Liver (tissue), 9 donors: ENCODE results near the gene AFF2. TPM values are rescaled to one million over a fixed set of nuclear protein-coding genes. Genes with fewer than 3 reads are reported as not detected.

Source experiments
- DNase-seq: peaks from one replicate; pipeline ENCODE4 v3.0.0-alpha.2; 2017; ENCODE audit warnings: low spot score
- H3K27ac ChIP-seq, 2 donors: one replicate each; pipeline ENCODE4 v1.7.0; 2013; ENCODE audit warnings: inconsistent platforms in 2 of 2, low read length in 2 of 2, control low read depth in 1 of 2, low read depth in 1 of 2, mild to moderate bottlenecking in 1 of 2
- H3K27me3 ChIP-seq, 4 donors: one replicate each; pipeline versions ENCODE4 v1.6.1 to v1.7.0; 2013; ENCODE audit warnings: low read length in 3 of 4, inconsistent platforms in 1 of 4, mild to moderate bottlenecking in 1 of 4, moderate library complexity in 1 of 4; ENCODE audit not compliant: control insufficient read depth in 4 of 4, insufficient read depth in 4 of 4
- H3K36me3 ChIP-seq, 4 donors: one replicate each; pipeline versions ENCODE4 v1.6.1 to v1.7.0; 2013; ENCODE audit warnings: low read length in 3 of 4, mild to moderate bottlenecking in 3 of 4, low read depth in 1 of 4, moderate library complexity in 1 of 4; ENCODE audit not compliant: control insufficient read depth in 4 of 4, insufficient read depth in 3 of 4
- H3K4me1 ChIP-seq, 4 donors: one replicate each; pipeline versions ENCODE4 v1.6.1 to v1.7.0; 2013; ENCODE audit warnings: low read length in 3 of 4, mild to moderate bottlenecking in 3 of 4, moderate library complexity in 1 of 4; ENCODE audit not compliant: control insufficient read depth in 4 of 4, insufficient read depth in 4 of 4
- H3K4me3 ChIP-seq, 3 donors: one replicate each; pipeline versions ENCODE4 v1.6.1 to v1.7.0; 2013; ENCODE audit warnings: low read length in 3 of 3, control low read depth in 1 of 3, low read depth in 1 of 3, mild to moderate bottlenecking in 1 of 3
- H3K9ac ChIP-seq, 2 donors: one replicate each; pipeline ENCODE4 v1.7.0; 2013; ENCODE audit warnings: low read length in 2 of 2, mild to moderate bottlenecking in 2 of 2, moderate library complexity in 2 of 2, control low read depth in 1 of 2, low read depth in 1 of 2
- H3K9me3 ChIP-seq, 4 donors: one replicate each; pipeline versions ENCODE4 v1.6.1 to v1.7.0; 2013; ENCODE audit warnings: low read length in 3 of 4; ENCODE audit not compliant: control insufficient read depth in 4 of 4
- ATF3 ChIP-seq: IDR thresholded peaks from 2 replicates; pipeline ENCODE4 v1.6.1; 2016; ENCODE audit warnings: antibody characterized with exemption
- CTCF ChIP-seq: fragments of 150-350 bp; IDR thresholded peaks from 2 replicates; pipeline ENCODE4 v1.5.1; 2017; ENCODE audit warnings: improper control_type of control experiment, low read depth, low read length; ENCODE audit not compliant: missing input control
- EGR1 ChIP-seq, 2 donors: IDR thresholded peaks; 2 replicates each; pipeline ENCODE4 v1.6.1; 2016 to 2018; ENCODE audit warnings: antibody characterized with exemption in 2 of 2, low read depth in 2 of 2
- FOXA1 ChIP-seq: IDR thresholded peaks from 2 replicates; pipeline ENCODE4 v1.6.1; 2016; ENCODE audit warnings: antibody characterized with exemption
- FOXA2 ChIP-seq: IDR thresholded peaks from 2 replicates; pipeline ENCODE4 v1.6.1; 2016; ENCODE audit warnings: antibody characterized with exemption
- GABPA ChIP-seq, 2 donors: IDR thresholded peaks in 1 of 2; conservative IDR thresholded peaks in 1 of 2; 2 replicates each; pipeline ENCODE4 v1.6.1; 2016; ENCODE audit warnings: antibody characterized with exemption in 2 of 2, mild to moderate bottlenecking in 1 of 2, moderate library complexity in 1 of 2
- HNF4A ChIP-seq, 2 donors: conservative IDR thresholded peaks; 2 replicates each; pipeline ENCODE4 v1.6.1; 2016; ENCODE audit warnings: antibody characterized with exemption in 2 of 2, mild to moderate bottlenecking in 2 of 2
- HNF4G ChIP-seq: IDR thresholded peaks from 2 replicates; pipeline ENCODE4 v1.6.1; 2016; ENCODE audit warnings: antibody characterized with exemption
- JUND ChIP-seq, 2 donors: IDR thresholded peaks; 2 replicates each; pipeline ENCODE4 v1.6.1; 2016; ENCODE audit warnings: antibody characterized with exemption in 2 of 2
- MAX ChIP-seq: IDR thresholded peaks from 2 replicates; pipeline ENCODE4 v1.6.1; 2016; ENCODE audit warnings: antibody characterized with exemption
- NR2F2 ChIP-seq: IDR thresholded peaks from 2 replicates; pipeline ENCODE4 v1.6.1; 2016; ENCODE audit warnings: antibody characterized with exemption
- RAD21 ChIP-seq, 2 donors: IDR thresholded peaks; 2 replicates each; pipeline ENCODE4 v1.6.1; 2016; ENCODE audit warnings: antibody characterized with exemption in 2 of 2, mild to moderate bottlenecking in 2 of 2
- REST ChIP-seq: IDR thresholded peaks from 2 replicates; pipeline ENCODE4 v1.6.1; 2016; ENCODE audit warnings: antibody characterized with exemption, mild to moderate bottlenecking
- RXRA ChIP-seq, 2 donors: IDR thresholded peaks; 2 replicates each; pipeline ENCODE4 v1.6.1; 2017 to 2018; ENCODE audit warnings: antibody characterized with exemption in 2 of 2, mild to moderate bottlenecking in 1 of 2
- SP1 ChIP-seq: IDR thresholded peaks from 2 replicates; pipeline ENCODE4 v1.6.1; 2018; ENCODE audit warnings: antibody characterized with exemption, mild to moderate bottlenecking
- TAF1 ChIP-seq: conservative IDR thresholded peaks from 2 replicates; pipeline ENCODE4 v1.6.1; 2016; ENCODE audit warnings: antibody characterized with exemption, mild to moderate bottlenecking
- YY1 ChIP-seq: IDR thresholded peaks from 2 replicates; pipeline ENCODE4 v1.6.1; 2016; ENCODE audit warnings: antibody characterized with exemption, mild to moderate bottlenecking
- ZBTB33 ChIP-seq: IDR thresholded peaks from 2 replicates; pipeline ENCODE4 v1.6.1; 2016; ENCODE audit warnings: antibody characterized with exemption
- WGBS: extraction: QIAGEN DNeasy Blood & Tissue Kit; methylation state at CpG from one replicate; pipeline ENCODE4 v1.1.7; 2013; 5-methylcytosine and 5-hydroxymethylcytosine counted together
- polyA plus RNA-seq, 2 donors: library from polyadenylated mRNA; stranded (reverse) in 1 of 2; unstranded in 1 of 2; fragments of 200-250 nt in 1 of 2; fragments of >200 nt in 1 of 2; fragmentation: Nextera tagmentation in 1 of 2; extraction: Ambion mirVana in 1 of 2; gene quantifications; one replicate each; pipeline versions ENCODE4 v1.2.1 to v1.2.3, GENCODE V29; 2013 to 2015
- total RNA-seq, 2 donors: library from RNA; depleted of rRNA; stranded (reverse); fragments of >200 nt; gene quantifications; one replicate each; pipeline ENCODE4 v1.2.3, GENCODE V29; 2014
- donor health status: healthy.
- donor health status: healthy.
- donor health status: healthy.
- donor health status: healthy.
- donor health status: healthy.

AFF2 gene
- total and polyA plus RNA-seq, 4 donors = 0.01 to 1.6 (median 0.50) TPM; not detected in 1

- TF ChIP-seq ZBTB33 = no peak
- TF ChIP-seq RXRA (IDR thresholded peaks at IDR 0.05) = no peak
- TF ChIP-seq CTCF = no peak
Observed at GRCh38 chrX:148535639-148536038, 35.2 kb downstream of the AFF2 start (continued).

- DNase-seq = no peak
- TF ChIP-seq SP1 = no peak
- H3K4me3 ChIP-seq = no peak overlapping the region
- H3K9ac ChIP-seq = no peak overlapping the region
- H3K36me3 ChIP-seq = no peaks in the 10 kb centered on the region
- no peak overlapping the region for H3K27ac ChIP-seq
- H3K9me3 ChIP-seq = no peaks in the 10 kb centered on the region
- no peaks in the 10 kb centered on the region for H3K4me1 ChIP-seq
- H3K27me3 ChIP-seq = no peaks in the 10 kb centered on the region
- 89% methylated on average over 1 of the region's 1 CpG for WGBS
Observed at GRCh38 chrX:148536961-148537360, 36.5 kb downstream of the AFF2 start.

- Histone ChIP-seq H3K36me3 (no peaks in the 10 kb centered on the region), H3K27me3 (no peaks in the 10 kb centered on the region), H3K9ac (no peak overlapping the region), H3K9me3 (no peaks in the 10 kb centered on the region), H3K4me1 (no peaks in the 10 kb centered on the region), H3K27ac (no peak overlapping the region), H3K4me3 (no peak overlapping the region)
- TF ChIP-seq ATF3 = no peak
- no peak for TF ChIP-seq ZBTB33
- TF ChIP-seq JUND (IDR thresholded peaks at IDR 0.05) = no peak
- TF ChIP-seq MAX = no peak
- no peak for TF ChIP-seq CTCF
- no peak for TF ChIP-seq HNF4G
- TF ChIP-seq SP1 = no peak
- TF ChIP-seq REST = no peak
- TF ChIP-seq HNF4A (conservative IDR thresholded peaks at IDR 0.05) = no peak
- TF ChIP-seq YY1 = no peak
- TF ChIP-seq EGR1 (IDR thresholded peaks at IDR 0.05; ENCODE audit: low read depth in 2 of 2) = no peak
- no peak for TF ChIP-seq GABPA (IDR thresholded peaks at IDR 0.05 in 1 of 2, conservative IDR thresholded peaks at IDR 0.05 in 1 of 2)
- no peak for TF ChIP-seq FOXA2
- TF ChIP-seq RXRA (IDR thresholded peaks at IDR 0.05) = no peak
- TF ChIP-seq TAF1 = no peak
- TF ChIP-seq FOXA1 = no peak
- no peak for TF ChIP-seq NR2F2
- no peak for TF ChIP-seq RAD21 (IDR thresholded peaks at IDR 0.05)
- 56% methylated on average over 15 of the region's 15 CpGs for WGBS
- DNase-seq = no peak
Observed at GRCh38 chrX:148537556-148538182, 37.3 kb downstream of the AFF2 start.
